CD4-positive, alpha-beta T cell treated with Interleukin-21 for 1 hour (primary cell): ENCODE data around the gene PHRF1.

Experiments
- DNase-seq: peaks from one replicate; pipeline ENCODE4 v3.0.0-alpha.2; 2020

Gene PHRF1

GRCh38 chr11:539971-540481 is 36.2 kb upstream of the PHRF1 start:
- DNase-seq = no peak

DNA sequence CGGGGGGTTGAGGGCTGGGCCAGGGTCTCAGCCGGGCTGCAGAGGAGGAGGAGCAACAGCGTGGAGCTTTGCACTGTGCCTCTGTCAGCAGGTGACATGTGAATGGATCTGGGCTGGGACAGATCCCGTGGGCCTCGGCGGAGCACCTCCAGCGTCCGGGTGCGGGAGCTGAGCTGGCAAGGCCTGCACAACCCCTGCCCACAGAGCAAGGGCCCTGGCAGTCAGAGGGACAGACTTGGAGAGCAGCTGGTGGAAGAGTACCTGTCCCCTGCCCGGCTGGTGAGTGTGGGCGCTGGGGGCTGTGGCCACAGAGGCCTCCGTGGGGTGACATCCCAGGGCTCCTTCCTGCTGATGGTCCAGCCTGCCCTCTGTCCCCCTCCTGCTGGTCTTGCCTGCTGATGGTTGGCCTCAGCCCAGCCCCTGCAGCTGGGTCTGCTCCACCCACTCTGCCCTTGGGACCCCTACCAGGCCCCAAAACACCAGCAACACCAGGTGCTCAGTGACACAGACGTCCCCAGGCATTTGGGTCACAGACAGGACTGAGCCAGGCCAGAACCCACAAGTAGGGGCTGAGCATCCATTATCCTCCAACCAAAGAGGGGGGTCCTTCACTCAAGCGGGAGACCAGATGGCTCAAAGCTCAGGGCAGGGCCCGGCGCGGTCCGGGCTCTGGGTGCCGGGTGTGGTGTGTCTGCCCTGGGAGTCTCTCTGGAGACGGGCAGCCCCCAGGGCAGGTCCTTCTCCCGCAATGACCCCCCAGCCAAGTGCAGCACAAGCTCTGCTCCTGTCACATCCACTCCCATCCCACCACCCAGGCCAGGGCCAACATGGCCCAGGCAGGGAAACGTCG is 35.5 kb upstream of the PHRF1 start:
- DNase-seq = no peak

GRCh38 chr11:541433-541885 is 34.8 kb upstream of the PHRF1 start:
- no peak for DNase-seq

DNA sequence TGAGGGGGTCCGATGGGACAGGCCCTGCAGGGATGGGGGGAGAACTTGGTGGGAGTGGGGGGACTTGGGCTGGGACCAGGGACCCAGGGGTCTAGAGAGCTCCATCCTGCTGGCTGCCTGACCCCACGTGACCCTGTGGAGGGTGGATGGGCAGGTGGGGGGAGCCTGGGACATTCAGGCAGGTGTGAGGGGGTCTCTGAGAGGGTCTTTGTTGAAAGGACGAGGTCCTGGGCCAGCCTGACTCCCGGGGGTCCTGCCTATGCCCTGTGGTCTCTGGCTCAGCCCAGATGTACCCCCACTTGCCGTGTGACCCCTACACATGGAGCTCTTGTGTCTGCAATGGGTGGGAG is 31.5 kb upstream of the PHRF1 start:
- DNase-seq = no peak

DNA sequence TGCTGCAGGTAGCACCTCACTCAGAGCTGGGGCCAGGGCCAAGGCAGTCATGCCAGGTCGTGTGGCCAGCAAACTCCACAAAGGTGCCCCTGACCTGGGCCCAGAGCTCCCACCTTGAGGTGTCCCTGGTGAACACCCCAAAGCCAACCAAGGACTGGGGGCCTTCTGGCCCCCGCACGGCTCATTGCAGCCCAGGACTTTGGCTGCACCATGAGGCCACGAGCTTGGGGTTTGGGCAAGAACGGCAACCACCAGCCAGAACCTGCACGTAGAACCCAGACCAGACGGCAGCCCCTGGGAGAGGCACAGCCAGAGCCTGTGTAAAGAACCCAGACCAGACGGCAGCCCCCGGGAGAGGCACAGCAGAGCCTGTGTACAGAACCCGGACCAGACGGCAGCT is 31.1 kb upstream of the PHRF1 start:
- no peak for DNase-seq

- DNase-seq = no peak
These were observed 27.3 kb upstream of the PHRF1 start for GRCh38 chr11:548700-549603.

DNA sequence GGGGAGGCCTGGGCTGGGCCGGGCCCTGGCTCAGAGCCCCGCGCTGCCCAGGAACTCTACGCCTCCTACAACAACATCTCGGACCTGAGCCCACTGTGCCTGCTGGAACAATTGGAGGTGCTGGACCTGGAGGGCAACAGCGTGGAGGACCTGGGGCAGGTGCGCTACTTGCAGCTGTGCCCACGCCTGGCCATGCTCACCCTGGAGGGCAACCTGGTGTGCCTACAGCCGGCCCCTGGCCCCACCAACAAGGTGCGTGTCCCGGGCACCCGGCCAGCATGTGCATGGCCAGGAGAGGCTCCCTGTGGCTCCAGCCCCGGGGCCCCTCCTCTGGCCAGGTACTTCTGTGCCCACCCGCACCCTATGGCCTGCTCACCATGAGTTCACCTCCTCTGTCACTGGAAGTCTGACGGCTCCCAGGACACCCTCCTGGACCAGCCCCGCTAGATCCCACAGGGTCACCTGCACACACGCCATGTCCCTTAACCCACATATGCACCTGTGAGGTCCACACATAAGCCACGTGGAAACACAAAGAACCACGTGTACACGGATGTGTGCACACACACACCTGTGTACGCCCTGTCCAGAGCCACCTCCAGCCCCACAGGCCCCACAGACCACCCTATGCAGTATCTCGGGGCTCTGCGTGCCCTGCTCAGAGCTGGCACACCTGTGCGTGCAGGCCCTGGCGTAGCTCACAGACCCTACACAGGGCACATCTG is 26.1 kb upstream of the PHRF1 start:
- DNase-seq = no peak

DNA sequence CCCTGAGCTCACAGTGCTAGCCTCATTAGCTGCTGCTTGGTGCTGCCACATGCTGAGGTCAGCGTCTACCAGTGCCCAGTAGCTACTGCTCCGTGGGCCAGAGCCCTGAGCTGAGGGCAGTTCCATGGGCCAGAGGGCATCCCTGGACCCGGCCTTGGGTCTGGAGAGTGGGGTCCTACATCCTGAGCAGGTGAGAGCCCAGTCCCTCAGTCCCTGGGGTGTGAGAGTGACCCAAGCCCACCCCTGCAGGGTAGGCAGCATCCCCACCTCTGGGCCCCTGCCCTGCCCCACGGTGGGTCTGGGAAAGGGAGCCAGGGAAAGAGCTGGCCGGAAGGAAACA is 25.6 kb upstream of the PHRF1 start:
- DNase-seq = no peak

- DNase-seq = no peak
These were observed 25.1 kb upstream of the PHRF1 start for GRCh38 chr11:551131-551530.

GRCh38 chr11:551596-551995 is 24.7 kb upstream of the PHRF1 start:
- DNase-seq = no peak

DNA sequence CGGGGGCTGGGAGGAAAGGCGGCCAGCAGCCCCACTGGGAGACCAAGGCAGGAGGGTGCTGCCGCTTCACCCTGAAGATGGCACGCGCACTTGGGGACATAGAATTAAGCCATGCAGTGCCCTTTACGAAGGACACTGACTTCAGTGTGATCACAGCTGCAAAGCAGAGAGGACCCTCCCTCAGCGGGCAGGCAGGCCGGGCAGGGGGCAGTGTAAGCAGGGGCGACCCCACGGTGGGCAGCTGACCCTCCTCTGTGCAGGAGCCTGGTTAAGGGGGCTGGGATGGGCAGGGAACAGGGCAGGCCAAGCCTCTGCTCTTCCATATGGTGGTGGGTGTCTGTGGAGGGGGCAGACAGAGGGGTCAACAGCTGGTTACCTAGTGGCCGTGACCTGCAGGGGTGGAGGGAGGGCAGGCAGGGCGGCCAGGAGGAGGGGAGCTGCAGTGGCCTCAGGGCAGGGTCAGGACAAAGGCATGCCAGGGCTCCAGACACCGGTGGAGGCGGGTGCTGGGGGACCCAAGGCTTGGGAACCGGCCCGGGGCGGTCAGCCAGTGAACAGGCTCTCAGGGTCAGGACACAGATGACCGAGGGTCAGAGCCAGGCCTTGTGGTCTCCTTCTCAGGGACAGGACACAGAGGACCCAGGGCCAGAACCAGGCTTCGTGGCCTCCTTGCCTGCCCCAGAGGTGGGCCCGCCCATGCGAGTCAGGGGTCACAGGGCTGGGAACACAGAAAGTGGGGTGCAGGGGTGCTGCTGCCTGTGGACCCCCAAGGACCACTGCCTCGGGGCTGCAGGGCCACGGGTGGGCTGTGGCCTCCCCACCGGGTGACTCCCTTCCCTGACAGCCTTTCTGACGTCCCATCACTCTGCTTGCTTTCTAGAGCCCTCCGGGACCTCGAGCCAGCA is 22.9 kb upstream of the PHRF1 start:
- DNase-seq = no peak

DNA sequence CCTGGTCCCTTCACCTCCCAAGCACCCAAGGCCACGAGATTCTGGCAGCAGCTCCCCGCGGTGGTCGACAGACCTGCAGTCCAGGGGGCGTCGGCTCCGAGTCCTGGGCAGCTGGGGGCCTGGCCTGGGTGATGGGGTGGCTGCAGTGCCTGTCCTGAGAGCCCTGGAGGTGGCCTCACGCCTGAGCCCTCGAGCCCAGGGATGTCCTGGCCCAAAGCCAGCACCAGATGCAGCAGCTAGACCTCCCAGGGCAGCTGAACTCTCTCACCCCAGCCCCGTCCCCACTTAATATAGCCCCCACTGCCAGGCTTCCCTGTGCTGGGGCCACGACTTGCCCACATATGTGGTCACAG is 22.3 kb upstream of the PHRF1 start:
- no peak for DNase-seq

DNA sequence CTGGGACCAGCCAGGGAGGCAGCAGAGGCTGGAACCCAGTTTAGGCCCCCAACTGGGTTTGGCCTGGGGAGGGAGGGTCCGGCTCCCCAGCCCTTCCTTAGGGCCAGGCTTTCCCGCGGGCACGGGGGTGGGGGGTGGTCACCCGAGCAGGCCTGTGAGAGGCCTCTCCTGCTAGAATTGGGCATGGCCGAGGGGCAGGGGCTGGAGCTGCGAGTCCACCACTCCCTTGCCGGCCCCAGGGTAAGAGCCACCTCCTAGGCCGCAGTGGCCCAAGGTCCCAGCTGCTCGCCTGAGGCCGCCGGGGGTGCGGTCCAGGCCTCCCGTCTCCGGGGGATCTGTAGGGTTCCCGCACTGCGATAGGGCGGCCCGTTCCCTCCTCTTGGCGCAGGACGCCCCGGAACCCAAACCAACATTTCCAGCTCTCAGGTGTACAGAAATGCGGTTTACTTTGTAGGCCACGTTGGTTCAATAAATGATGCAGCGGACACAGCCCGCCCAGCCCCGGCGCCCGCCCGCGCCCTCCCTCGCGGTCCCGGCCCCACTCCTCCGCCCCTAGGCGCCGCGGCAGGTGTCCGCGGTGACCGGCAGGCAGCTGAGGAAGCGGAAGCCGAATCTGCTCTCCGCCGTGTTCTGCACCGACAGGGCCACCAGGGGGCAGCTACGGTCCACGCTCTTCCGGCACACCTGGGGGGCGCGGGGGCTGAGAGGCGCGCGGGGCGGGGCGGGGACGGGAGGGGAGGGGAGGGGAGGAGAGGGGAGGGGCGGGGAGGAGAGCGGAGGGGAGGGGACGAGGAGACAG is 21.6 kb upstream of the PHRF1 start:
- DNase-seq = peak; percentile 83

DNA sequence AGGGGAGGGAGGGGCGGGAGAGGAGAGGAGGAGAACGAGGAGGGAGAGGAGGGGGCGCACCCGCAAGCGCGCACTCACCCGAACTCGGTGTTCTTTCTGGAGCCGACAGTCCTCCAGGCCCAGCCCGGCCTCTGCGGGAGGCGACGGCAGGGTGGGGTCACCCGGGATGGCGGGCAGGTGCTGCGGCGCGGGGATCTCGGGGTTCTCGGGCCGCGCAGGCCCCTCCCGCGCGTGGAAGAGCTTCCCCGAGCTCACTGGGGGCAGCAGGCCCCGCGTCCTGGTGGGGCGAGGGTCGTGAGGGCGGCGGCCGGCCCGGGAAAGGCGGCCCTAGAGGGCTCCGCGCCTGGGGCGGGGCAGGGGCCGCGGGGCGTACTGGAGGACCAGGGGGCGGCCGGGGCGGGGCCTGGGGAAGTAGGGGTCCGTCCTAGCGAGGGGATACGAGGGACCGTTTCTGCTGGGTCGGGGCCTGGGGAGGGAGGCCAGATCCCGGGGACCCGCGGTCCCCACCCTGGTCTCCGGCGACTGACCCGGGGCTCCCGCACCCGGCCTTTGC is 21.0 kb upstream of the PHRF1 start:
- DNase-seq = no peak

DNA sequence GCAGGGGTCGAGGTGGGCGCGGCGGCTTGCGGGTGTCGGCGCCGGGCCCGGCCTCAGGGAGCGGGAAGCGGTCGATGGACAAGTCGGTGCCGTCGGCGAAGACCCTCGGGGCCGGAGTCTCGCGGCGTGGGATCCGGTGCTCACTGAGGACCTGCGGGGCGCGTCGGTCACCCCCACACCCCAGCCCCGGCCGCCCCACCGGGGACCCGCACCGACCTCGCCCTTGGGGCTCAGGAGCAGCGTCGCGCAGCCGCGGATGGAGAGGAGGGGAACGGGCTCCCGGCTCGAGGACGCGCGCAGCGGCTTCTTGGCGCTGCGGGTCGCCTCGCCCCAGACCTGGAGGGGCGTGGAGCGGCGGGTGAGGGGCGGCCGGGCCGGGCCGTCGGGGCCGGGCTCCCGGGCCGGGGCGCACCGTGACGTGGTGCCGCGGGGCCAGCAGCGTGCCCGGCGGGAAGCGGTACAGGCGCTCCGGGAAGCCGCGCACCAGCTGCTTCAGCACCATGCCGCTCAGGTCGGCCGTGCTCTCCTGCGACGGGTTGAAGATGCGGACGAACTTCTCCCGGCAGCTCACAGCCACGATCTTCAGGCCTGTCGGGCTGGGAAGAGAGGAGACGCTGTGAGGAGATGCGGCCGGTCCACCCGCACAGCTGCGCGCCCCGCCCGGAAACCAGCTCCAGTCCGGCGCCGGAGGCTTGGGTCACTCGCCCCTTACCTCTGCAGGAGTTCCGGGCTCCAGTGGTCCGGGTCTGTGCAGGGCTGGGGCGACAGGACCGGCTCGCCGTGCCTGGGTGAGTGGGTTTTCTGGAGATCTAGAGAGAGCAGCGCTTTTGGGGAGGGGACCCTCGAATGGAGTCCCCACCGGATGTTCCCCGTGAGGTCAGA is 20.2 kb upstream of the PHRF1 start:
- DNase-seq = no peak

GRCh38 chr11:556662-557256 is 19.5 kb upstream of the PHRF1 start:
- no peak for DNase-seq

- DNase-seq = no peak
These were observed 18.7 kb upstream of the PHRF1 start for GRCh38 chr11:557328-558132.

DNA sequence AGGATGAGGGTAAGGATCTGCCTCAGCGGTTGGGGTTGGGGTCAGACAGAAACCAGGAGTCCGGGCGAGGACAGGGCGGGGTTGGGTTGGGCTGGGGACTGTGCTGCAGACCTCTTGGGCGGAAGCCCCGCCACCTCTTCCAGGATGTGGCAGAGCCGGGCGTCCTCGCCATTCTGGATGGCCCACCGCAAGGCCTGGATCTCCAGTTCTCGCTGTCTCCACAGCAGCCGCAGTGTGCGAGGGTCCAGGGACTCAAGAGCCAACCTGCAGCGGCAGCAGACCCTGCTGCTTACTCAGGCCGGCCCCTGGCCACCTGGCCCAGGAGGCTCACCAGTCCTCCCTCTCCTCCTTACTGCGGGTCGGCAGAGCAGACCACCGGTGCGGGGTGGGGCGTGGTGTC is 17.8 kb upstream of the PHRF1 start:
- no peak for DNase-seq
